IPS-18a (cell line): ENCODE measurements around the gene CPOX.

Experiments
- H3K27ac ChIP-seq: one replicate; pipeline ENCODE4 v1.5.1; 2013; ENCODE audit warnings: low read length
- H3K27me3 ChIP-seq: one replicate; pipeline ENCODE4 v1.6.1; 2013; ENCODE audit warnings: mild to moderate bottlenecking, low read length; ENCODE audit not compliant: control insufficient read depth, insufficient read depth
- H3K36me3 ChIP-seq: one replicate; pipeline ENCODE4 v1.6.1; 2013; ENCODE audit warnings: low read depth, low read length; ENCODE audit not compliant: control insufficient read depth
- H3K4me1 ChIP-seq: one replicate; pipeline ENCODE4 v1.6.1; 2013; ENCODE audit warnings: low read depth, low read length; ENCODE audit not compliant: control insufficient read depth
- H3K4me3 ChIP-seq: one replicate; pipeline ENCODE4 v1.5.1; 2013; ENCODE audit warnings: low read length
- H3K9ac ChIP-seq: one replicate; pipeline ENCODE4 v1.6.1; 2013; ENCODE audit warnings: mild to moderate bottlenecking, low read length, moderate library complexity
- H3K9me3 ChIP-seq: one replicate; pipeline ENCODE4 v1.6.1; 2013; ENCODE audit warnings: low read depth, low read length; ENCODE audit not compliant: control insufficient read depth

Gene CPOX

GRCh38 chr3:98577178-98577895 is 16.1 kb downstream of the CPOX start:
- Histone ChIP-seq H3K36me3 (peaks cover 46% of the 10 kb centered on the region), H3K27ac (no peak overlapping the region), H3K4me3 (no peak overlapping the region), H3K27me3 (no peaks in the 10 kb centered on the region), H3K9me3 (no peaks in the 10 kb centered on the region), H3K4me1 (no peaks in the 10 kb centered on the region), H3K9ac (no peak overlapping the region)

DNA sequence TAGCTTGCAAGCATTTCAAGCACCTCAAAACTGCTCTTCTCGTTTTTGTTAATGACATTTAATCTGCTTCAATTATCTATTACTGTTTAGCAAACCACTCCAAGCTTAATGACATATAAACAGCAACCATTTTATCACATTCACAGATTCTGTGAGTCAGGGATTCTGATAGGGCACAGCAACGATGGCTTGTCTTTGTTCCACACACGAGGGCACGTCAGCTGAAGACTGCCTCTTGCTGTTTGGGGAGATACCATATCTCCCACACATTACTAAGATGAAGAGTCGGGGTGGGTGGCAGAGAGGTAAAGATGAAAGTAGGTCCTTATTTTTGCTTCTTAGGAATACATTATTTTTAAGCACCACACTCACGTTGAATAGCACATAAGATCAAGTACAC is 19.3 kb downstream of the CPOX start:
- no peaks in the 10 kb centered on the region for H3K4me1 ChIP-seq
- no peak overlapping the region for H3K27ac ChIP-seq
- no peak overlapping the region for H3K9ac ChIP-seq
- H3K9me3 ChIP-seq, result no peaks in the 10 kb centered on the region
- H3K36me3 ChIP-seq, result peaks cover 19% of the 10 kb centered on the region
- no peaks in the 10 kb centered on the region for H3K27me3 ChIP-seq
- H3K4me3 ChIP-seq, result no peak overlapping the region

- Histone ChIP-seq H3K4me3 (no peak overlapping the region), H3K36me3 (peaks cover 10% of the 10 kb centered on the region), H3K27me3 (no peaks in the 10 kb centered on the region), H3K9ac (no peak overlapping the region), H3K9me3 (no peaks in the 10 kb centered on the region), H3K27ac (no peak overlapping the region), H3K4me1 (no peaks in the 10 kb centered on the region)
Observed at GRCh38 chr3:98573181-98573728, 20.2 kb downstream of the CPOX start.

GRCh38 chr3:98568402-98568801 is 25.0 kb downstream of the CPOX start:
- Histone ChIP-seq H3K27ac (no peak overlapping the region), H3K4me3 (no peak overlapping the region), H3K4me1 (no peaks in the 10 kb centered on the region), H3K27me3 (no peaks in the 10 kb centered on the region), H3K36me3 (no peaks in the 10 kb centered on the region), H3K9ac (no peak overlapping the region), H3K9me3 (no peaks in the 10 kb centered on the region)

- H3K4me3 ChIP-seq, result no peak overlapping the region
- no peaks in the 10 kb centered on the region for H3K4me1 ChIP-seq
- no peaks in the 10 kb centered on the region for H3K36me3 ChIP-seq
- no peaks in the 10 kb centered on the region for H3K9me3 ChIP-seq
- no peak overlapping the region for H3K27ac ChIP-seq
- no peaks in the 10 kb centered on the region for H3K27me3 ChIP-seq
- no peak overlapping the region for H3K9ac ChIP-seq
Observed at GRCh38 chr3:98567666-98568270, 25.6 kb downstream of the CPOX start.

GRCh38 chr3:98565843-98566242 is 27.6 kb downstream of the CPOX start:
- Histone ChIP-seq H3K4me3 (no peak overlapping the region), H3K36me3 (no peaks in the 10 kb centered on the region), H3K4me1 (no peaks in the 10 kb centered on the region), H3K27me3 (no peaks in the 10 kb centered on the region), H3K9ac (no peak overlapping the region), H3K27ac (no peak overlapping the region), H3K9me3 (no peaks in the 10 kb centered on the region)

DNA sequence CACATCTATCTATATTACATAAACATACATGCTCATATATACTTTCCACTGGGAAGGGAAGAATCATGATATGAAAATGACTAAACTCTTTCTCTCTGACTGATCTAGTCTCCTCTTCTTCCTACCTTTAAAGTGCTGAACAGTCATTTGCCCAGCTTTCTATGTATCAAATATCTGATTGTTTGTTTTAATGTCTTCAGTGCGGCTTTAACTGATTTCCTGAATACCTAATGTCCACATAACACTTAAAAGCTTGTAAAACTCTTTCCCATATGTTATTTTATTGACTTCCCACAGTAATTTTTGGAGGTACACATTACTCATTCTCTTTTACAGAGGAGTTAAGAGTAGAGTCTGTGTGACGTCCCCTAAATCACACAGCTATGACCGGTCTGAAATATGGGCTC is 28.2 kb downstream of the CPOX start:
- H3K36me3 ChIP-seq, result no peaks in the 10 kb centered on the region
- no peak overlapping the region for H3K4me3 ChIP-seq
- H3K4me1 ChIP-seq, result no peaks in the 10 kb centered on the region
- H3K9ac ChIP-seq, result no peak overlapping the region
- H3K27me3 ChIP-seq, result no peaks in the 10 kb centered on the region
- no peaks in the 10 kb centered on the region for H3K9me3 ChIP-seq
- H3K27ac ChIP-seq, result no peak overlapping the region

DNA sequence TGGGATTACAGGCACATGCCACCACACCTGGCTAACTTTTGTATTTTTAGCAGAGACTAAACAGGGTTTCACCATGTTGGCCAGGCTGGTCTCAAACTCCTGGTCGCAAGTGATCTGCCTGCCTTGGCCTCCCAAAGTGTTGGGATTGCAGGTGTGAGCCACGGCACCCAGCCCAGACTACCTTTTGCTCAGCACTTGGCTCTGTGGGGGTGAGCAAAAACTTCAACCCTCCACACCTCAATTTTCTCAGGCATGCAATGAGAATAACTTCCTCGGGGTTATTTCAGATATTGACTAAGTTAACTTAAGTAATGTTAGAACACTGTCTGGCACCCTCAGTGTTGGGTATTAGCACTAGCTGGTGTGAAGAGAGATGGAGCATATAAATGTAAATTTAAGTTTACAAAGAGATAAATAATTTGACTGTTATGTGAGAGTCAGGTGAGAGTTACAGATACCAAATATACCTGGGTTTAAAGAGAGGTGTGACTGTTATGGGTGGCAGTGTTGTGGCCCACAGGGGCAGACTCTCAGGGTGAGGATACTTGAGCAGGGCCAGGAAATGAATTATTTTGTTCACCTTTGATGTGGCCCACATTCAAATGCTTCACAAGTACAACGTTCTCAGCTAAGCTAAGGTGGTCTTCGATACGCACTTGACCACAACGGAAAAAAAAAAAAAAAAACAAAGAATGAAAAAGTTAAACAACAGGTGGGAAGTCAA is 29.0 kb downstream of the CPOX start:
- Histone ChIP-seq H3K4me1 (no peaks in the 10 kb centered on the region), H3K4me3 (no peak overlapping the region), H3K36me3 (no peaks in the 10 kb centered on the region), H3K27ac (no peak overlapping the region), H3K27me3 (no peaks in the 10 kb centered on the region), H3K9ac (no peak overlapping the region), H3K9me3 (no peaks in the 10 kb centered on the region)

DNA sequence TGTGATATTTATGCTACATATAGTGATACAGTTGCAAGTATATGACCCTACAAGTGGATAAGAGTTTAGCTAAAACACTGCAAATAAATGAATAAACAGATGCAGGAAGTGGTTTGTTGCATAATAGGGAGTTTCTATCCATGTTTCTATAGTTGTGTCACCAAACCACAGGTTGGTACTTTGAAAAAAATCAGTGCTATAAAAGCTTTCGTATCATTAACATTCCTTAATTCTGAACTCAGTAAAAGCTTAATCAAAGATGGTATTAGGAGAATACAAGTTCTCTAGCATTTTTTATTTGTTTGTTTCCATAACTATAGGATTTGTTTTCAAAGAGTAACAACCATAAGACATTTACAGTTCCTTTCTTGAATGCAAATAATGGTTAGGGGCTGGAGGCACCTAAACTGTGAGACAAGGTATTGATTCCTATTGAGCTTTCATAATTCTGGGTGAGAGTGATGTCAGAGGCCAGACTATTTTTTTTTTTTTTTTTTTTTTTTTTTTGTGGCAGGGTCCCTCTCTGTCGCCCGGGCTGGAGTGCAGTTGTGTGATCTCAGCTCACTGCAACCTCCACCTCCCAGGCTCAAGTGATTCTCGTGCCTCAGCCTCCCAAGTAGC is 29.6 kb downstream of the CPOX start:
- Histone ChIP-seq H3K9ac (no peak overlapping the region), H3K27ac (no peak overlapping the region)

DNA sequence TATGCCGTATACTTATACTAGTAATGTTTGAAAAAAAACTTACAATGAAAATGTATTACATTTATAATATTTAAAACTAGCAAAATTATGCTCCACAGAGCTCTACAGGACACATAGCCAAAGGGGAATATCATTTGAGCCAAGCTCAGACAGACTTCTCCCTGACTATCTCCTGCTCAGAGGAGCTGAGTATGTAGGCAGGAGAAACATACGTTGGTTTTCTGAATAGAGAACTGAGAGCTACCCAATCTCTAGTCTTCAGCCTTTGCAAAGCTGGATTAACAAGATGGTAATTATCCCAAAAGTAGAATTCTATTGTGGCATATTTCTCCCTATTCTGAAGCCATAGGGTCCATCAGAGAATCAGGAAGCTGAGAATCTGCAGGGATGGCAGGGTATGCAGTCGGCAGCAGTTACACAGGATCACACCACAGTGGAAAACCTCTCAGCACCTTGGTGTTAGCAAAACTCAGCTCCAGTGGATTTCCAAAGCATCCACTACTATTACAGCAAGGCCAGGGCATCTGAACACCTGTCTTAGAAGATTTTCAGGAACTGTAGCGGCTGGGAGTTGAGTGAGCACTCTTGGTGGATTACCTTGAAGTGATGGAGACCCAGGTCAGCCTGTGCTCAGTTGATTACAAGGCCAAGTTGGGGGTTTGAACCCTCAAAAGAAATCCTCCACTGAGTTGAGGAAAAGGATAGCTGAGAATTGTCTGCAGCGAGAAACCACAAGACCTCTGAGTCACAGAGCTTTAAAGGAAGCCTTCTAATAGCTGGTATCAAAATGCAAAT is 31.5 kb downstream of the CPOX start:
- H3K27ac ChIP-seq, result no peak overlapping the region
- no peaks in the 10 kb centered on the region for H3K9me3 ChIP-seq
- no peaks in the 10 kb centered on the region for H3K4me1 ChIP-seq
- no peaks in the 10 kb centered on the region for H3K27me3 ChIP-seq
- no peak overlapping the region for H3K9ac ChIP-seq
- H3K4me3 ChIP-seq, result no peak overlapping the region
- H3K36me3 ChIP-seq, result no peaks in the 10 kb centered on the region

More for the DNA sequence above, 29.6 kb downstream of the CPOX start:
- Histone ChIP-seq H3K36me3 (no peaks in the 10 kb centered on the region), H3K9me3 (no peaks in the 10 kb centered on the region), H3K4me1 (no peaks in the 10 kb centered on the region), H3K4me3 (no peak overlapping the region), H3K27me3 (no peaks in the 10 kb centered on the region)

DNA sequence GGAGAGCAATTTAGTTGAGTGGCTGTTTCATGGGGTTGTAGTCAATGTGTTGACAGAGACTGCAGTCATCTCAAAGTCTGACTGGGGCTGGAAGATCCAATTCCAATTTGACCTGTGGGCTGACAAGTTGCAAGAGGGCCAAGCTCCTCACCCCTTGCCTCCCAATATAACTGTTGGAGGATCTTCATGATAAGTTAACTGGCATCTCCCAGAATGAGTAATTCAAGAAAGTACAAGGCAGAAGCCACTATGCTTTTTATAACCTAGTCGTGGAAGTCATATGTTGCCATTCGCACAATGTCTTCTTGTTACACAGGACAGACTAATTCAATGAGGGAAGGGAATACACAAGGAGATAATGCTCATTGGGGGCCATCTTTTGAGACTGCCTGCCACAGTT is 32.5 kb downstream of the CPOX start:
- H3K9me3 ChIP-seq, result no peaks in the 10 kb centered on the region
- H3K4me1 ChIP-seq, result no peaks in the 10 kb centered on the region
- H3K9ac ChIP-seq, result no peak overlapping the region

More for the DNA sequence above, 32.5 kb downstream of the CPOX start:
- Histone ChIP-seq H3K4me3 (no peak overlapping the region), H3K36me3 (no peaks in the 10 kb centered on the region), H3K27ac (no peak overlapping the region), H3K27me3 (no peaks in the 10 kb centered on the region)
